K562 (cell line): Measurements from ENCODE around the gene ADAM15. TPM values are rescaled to one million over a fixed set of nuclear protein-coding genes. Genes with fewer than 3 reads are reported as not detected.

Source experiments
- AFF4 ChIP-seq: sonication (generic); formaldehyde crosslinking; IDR thresholded peaks from 2 replicates; pipeline ENCODE4 v1.8.0; 2023; ENCODE audit warnings: mild to moderate bottlenecking, missing genetic modification reagents
- BRF1 ChIP-seq: IDR thresholded peaks from 3 replicates; pipeline ENCODE4 v1.6.1; 2011; ENCODE audit warnings: borderline replicate concordance, mild to moderate bottlenecking; ENCODE audit not compliant: insufficient read length; ENCODE audit errors: extremely low read depth
- CBX1 ChIP-seq: sonication (generic); IDR thresholded peaks from 2 replicates; pipeline ENCODE4 v1.6.1; 2016; ENCODE audit warnings: antibody characterized with exemption, low read depth, mild to moderate bottlenecking
- DDX20 ChIP-seq: fragments of 450-650 bp; IDR thresholded peaks from 2 replicates; pipeline ENCODE4 v1.6.1; 2016; ENCODE audit warnings: missing genetic modification characterization, low read depth, mild to moderate bottlenecking, missing compliant biosample characterization, moderate library complexity
- EZH2 ChIP-seq: IDR thresholded peaks from 2 replicates; pipeline ENCODE4 v1.6.1; 2012; ENCODE audit warnings: low read depth, mild to moderate bottlenecking, inconsistent platforms, low read length, borderline replicate concordance
- GABPB1 ChIP-seq: sonication (generic); formaldehyde crosslinking; IDR thresholded peaks from 2 replicates; pipeline ENCODE4 v1.8.0; 2022; ENCODE audit warnings: mild to moderate bottlenecking, missing genetic modification reagents
- HDAC2 ChIP-seq: fragments of 450-650 bp; IDR thresholded peaks from 2 replicates; pipeline ENCODE4 v1.6.1; 2016; ENCODE audit warnings: mild to moderate bottlenecking
- HDAC8 ChIP-seq: fragments of 450-650 bp; IDR thresholded peaks from 2 replicates; pipeline ENCODE4 v1.6.1; 2016; ENCODE audit warnings: mild to moderate bottlenecking, missing genetic modification characterization, moderate library complexity, missing compliant biosample characterization
- IFI16 ChIP-seq: fragments of 250-450 bp; sonication (Bioruptor Pico); IDR thresholded peaks from 2 replicates; pipeline ENCODE4 v2.1.2; 2022; ENCODE audit warnings: mild to moderate bottlenecking, inconsistent platforms
- L3MBTL2 ChIP-seq: fragments of 450-650 bp; IDR thresholded peaks from 2 replicates; pipeline ENCODE4 v1.6.1; 2016; ENCODE audit warnings: mild to moderate bottlenecking, moderate library complexity
- LARP7 ChIP-seq: fragments of 450-650 bp; IDR thresholded peaks from 2 replicates; pipeline ENCODE4 v1.6.1; 2016
- LCOR ChIP-seq: sonication (generic); formaldehyde crosslinking; IDR thresholded peaks from 2 replicates; pipeline ENCODE4 v1.8.0; 2022; ENCODE audit warnings: mild to moderate bottlenecking, missing genetic modification reagents
- MAFF ChIP-seq: IDR thresholded peaks from 2 replicates; pipeline ENCODE4 v1.6.1; 2012; ENCODE audit warnings: low read length, improper control_type of control experiment
- MAX ChIP-seq: sonication (generic); formaldehyde crosslinking; IDR thresholded peaks from 2 replicates; pipeline ENCODE4 v1.9.0; 2022; ENCODE audit warnings: mild to moderate bottlenecking, missing genetic modification reagents
- NFATC3 ChIP-seq: fragments of 450-650 bp; IDR thresholded peaks from 2 replicates; pipeline ENCODE4 v1.6.1; 2017; ENCODE audit warnings: mild to moderate bottlenecking
- RBM25 ChIP-seq: fragments of 200-400 bp; formaldehyde crosslinking; IDR thresholded peaks from 2 replicates; pipeline ENCODE4 v1.6.1; 2018; ENCODE audit warnings: low read length, low read depth, moderate library complexity; ENCODE audit not compliant: severe bottlenecking
- STAG1 ChIP-seq: sonication (generic); formaldehyde crosslinking; IDR thresholded peaks from 2 replicates; pipeline ENCODE4 v1.5.0; 2020; ENCODE audit warnings: missing genetic modification reagents, borderline replicate concordance
- TCF7L2 ChIP-seq: fragments of 150-350 bp; IDR thresholded peaks from 2 replicates; pipeline ENCODE4 v1.6.1; 2016; ENCODE audit warnings: low read depth, mild to moderate bottlenecking, low read length, moderate library complexity
- YY1 ChIP-seq, 3 experiments: IDR thresholded peaks; 2 replicates each; pipeline ENCODE4 v1.6.1; 2011; ENCODE audit warnings: low read length in 2 of 3, mild to moderate bottlenecking in 2 of 3, moderate library complexity in 2 of 3, borderline replicate concordance in 1 of 3, control low read depth in 1 of 3, low read depth in 1 of 3; ENCODE audit not compliant: insufficient read depth in 3 of 3, insufficient replicate concordance in 2 of 3, control insufficient read depth in 1 of 3, insufficient read length in 1 of 3; ENCODE audit errors: extremely low read depth in 1 of 3
- ZBTB2 ChIP-seq: fragments of 450-650 bp; IDR thresholded peaks from 2 replicates; pipeline ENCODE4 v1.6.1; 2016; ENCODE audit warnings: antibody characterized with exemption
- ZNF146 ChIP-seq: IDR thresholded peaks from one replicate; pipeline ENCODE4 v1.6.1; 2018; ENCODE audit warnings: missing compliant biosample characterization; ENCODE audit not compliant: unreplicated experiment
- ZNF512 ChIP-seq: IDR thresholded peaks from 2 replicates; pipeline ENCODE4 v1.6.1; 2016; ENCODE audit warnings: missing genetic modification characterization, missing compliant biosample characterization
- polyA plus RNA-seq, 8 experiments: library from polyadenylated mRNA; depleted of rRNA in 4 of 8; stranded (reverse) in 5 of 8; unstranded in 3 of 8; fragments of >200 nt; fragmentation: Nextera tagmentation in 2 of 8; fragmentation: Illumina TruSeq in 1 of 8; extraction: Ambion mirVana in 2 of 8; extraction: Trizol in 1 of 8; gene quantifications; 2 replicates each; pipeline versions ENCODE4 v1.2.1 to v1.2.3, GENCODE V29; 2011 to 2014; ENCODE audit warnings: inconsistent platforms in 1 of 8, missing spikeins in 1 of 8
- total RNA-seq, 7 experiments: library from RNA; depleted of rRNA in 6 of 7; stranded (reverse); fragments of >200 nt in 6 of 7; fragmentation: Illumina TruSeq in 2 of 7; extraction: Trizol in 2 of 7; gene quantifications; 2 replicates each; pipeline versions ENCODE4 v1.2.1 to v1.2.3, GENCODE V29; 2011 to 2021; ENCODE audit warnings: low replicate concordance in 1 of 7

Gene ADAM15
- total and polyA plus RNA-seq, 9 of the 15 experiments (the other 6 are each of a cell fraction or from before 2014, with no cell fraction given), result 0.69 to 72.3 (median 32.8) TPM

GRCh38 chr1:155062702-155063411, 11.7 kb downstream of the ADAM15 start (continued):
- TF ChIP-seq MAX (CRISPR knock-in tag) (peak; percentile 10; the same call in 1 of the 2 replicates), CBX1 (no peak), YY1 (IDR thresholded peaks at IDR 0.05; ENCODE audit: borderline replicate concordance in 1 of 3, control insufficient read depth in 1 of 3, extremely low read depth in 1 of 3, insufficient read depth in 3 of 3, insufficient read length in 1 of 3, insufficient replicate concordance in 2 of 3, low read depth in 1 of 3, low read length in 2 of 3) (peak in 1 of 3 experiments; percentile 33), STAG1 (peak; percentile 89), L3MBTL2 (0 out of 2 replicates have a peak, but pooled peaks have one; percentile 8), HDAC2 (no peak), ZNF146 (CRISPR knock-in tag) (peak; percentile 16), BRF1 (no peak), LARP7 (no peak), NFATC3 (no peak), HDAC8 (no peak), TCF7L2 (no peak), GABPB1 (CRISPR knock-in tag) (peak; percentile 57), EZH2 (no peak), RBM25 (no peak), AFF4 (0 out of 2 replicates have a peak, but pooled peaks have one; percentile 34), ZBTB2 (no peak), ZNF512 (tag) (no peak), MAFF (no peak), IFI16 (no peak), LCOR (peak; percentile 54; the same call in 1 of the 2 replicates), DDX20 (tag) (no peak)
